Effector CD4-positive, alpha-beta T cell (primary cell): ENCODE results near the gene ZNF587B.
"Not testable (repeated sequence)": the region's sequence is repeated elsewhere in the genome, so short reads cannot be mapped to it uniquely, and the experiment has no call there.

ENCODE experiments used
- DNase-seq: peaks from one replicate; pipeline ENCODE4 v3.0.0-alpha.2; 2020

ZNF587B gene

GRCh38 chr19:57819475-57820148, 10.5 kb upstream of the ZNF587B start:
- peak; percentile 76 for DNase-seq

GRCh38 chr19:57820599-57820998, 9.5 kb upstream of the ZNF587B start:
- DNase-seq: no peak

DNA sequence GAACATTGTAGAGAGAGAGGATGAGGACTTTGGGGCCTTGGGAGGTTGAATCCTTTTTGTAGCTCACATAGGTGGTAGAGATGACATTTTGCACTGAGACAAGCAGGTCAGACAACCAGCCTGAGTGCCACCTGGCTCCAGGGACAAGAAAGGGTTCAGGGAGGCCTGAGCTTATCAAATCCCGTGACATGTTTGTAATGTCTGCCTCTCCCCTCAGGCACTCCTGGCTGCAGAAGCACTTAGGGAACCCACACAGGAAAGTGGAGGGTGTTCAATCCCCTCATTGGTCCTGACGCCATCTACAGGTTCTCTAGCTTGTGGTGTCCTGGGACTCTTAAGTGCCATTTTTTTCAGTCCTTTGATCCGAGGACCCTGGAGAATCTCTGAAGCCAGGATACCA, 9.0 kb upstream of the ZNF587B start:
- DNase-seq: not testable (repeated sequence)

DNA sequence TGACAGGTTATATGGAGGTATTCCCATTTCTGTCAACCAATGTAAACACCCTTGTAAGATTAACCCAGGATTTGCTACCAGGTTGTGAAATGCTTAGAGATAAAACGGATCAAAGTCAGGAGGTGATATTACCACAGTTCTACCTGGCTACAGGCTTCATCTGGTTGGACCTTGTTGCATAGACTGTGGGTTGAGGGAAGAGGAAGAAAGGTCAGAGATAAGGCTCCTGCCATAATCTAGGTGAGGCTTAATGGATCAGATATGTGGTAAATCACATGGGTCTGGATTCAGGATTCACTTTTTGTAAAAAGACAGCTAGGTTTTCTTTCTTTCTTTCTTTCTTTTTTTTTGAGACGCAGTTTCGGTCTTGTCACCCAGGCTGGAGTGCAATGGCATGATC, 8.6 kb upstream of the ZNF587B start:
- not testable (repeated sequence) for DNase-seq

GRCh38 chr19:57823155-57823554, 6.9 kb upstream of the ZNF587B start:
- DNase-seq: not testable (repeated sequence)

DNA sequence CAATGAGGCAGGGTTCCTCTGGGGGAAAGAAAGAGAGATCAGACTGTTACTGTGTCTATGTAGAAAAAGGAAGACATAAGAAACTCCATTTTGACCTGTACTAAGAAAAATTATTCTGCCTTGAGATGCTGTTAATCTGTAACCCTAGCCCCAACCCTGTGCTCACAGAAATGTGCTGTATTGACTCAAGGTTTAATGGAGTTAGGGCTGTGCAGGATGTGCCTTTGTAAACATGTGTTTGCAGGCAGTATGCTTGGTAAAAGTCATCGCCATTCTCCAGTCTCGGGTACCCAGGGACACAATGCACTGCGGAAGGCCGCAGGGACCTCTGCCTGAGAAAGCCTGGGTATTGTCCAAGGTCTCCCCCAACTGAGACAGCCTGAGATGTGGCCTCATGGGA, 6.5 kb upstream of the ZNF587B start:
- not testable (repeated sequence) for DNase-seq

DNA sequence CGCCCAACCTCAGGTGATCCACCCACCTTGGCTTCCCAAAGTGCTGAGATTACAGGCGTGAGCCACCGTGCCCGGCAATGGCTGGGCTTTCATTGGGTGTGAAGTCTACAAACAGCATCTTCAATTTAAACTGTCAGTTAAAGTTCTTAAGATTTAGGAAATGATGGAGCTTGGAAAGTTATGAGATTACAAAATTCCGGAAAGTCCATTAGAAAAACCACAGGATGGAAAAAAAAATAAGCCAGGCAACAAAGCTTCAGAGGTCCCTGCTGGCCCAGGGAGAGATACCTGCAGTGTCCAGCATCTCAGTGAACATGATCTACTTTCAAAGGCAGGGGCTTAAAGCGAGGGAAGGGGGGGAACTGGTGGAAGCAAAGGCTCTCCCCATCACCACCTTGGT, 4.6 kb upstream of the ZNF587B start:
- DNase-seq: no peak

GRCh38 chr19:57829316-57829715, 783 bp upstream of the ZNF587B start:
- DNase-seq: no peak

GRCh38 chr19:57836991-57837390, 6.9 kb downstream of the ZNF587B start:
- DNase-seq: not testable (repeated sequence)

DNA sequence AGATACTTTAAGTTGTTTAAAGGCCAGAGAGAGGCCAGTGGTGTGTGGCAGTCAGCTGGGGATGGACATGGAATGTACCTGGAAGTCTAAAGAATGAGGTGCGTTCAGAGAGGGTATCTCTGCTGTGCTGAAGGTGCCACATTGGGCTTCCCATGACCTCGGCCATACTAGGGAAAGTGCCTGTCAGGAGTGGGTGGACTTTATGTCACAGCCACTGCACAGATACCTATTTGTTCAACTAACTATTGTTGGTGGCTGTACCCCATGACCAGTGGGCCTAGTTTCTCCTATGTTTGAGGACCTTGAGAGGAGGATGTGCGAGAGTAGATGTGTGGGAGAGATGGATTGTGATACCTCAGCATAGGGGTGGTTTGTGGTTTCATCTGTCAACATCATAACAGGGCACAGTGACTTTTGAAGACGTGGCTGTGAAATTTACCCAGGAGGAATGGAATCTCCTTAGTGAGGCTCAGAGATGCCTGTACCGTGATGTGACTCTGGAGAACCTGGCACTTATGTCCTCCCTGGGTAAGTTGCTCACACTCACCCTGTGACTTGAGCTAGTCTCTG, 8.6 kb downstream of the ZNF587B start:
- not testable (repeated sequence) for DNase-seq

DNA sequence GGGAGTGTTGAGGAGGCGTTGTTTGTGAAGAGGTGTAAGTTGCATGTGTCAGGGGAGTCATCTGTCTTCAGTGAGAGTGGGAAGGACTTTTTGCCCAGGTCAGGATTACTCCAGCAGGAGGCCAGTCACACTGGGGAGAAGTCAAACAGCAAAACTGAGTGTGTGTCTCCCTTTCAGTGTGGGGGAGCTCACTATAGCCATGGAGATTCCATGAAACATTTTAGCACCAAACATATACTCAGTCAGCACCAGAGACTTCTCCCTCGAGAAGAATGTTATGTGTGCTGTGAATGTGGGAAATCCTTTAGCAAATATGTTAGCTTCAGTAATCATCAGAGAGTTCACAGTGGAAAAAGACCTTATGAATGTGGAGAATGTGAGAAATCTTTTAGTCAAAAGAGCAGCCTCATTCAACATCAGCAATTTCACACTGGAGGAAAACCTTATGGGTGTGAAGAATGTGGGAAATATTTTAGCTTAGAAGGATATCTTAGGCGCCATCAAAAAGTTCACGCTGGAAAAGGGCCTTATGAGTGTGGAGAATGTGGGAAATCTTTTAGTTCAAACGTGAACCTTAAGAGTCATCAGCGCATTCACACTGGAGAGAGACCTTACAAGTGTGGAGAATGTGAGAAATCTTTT, 11.1 kb downstream of the ZNF587B start:
- DNase-seq: no peak

DNA sequence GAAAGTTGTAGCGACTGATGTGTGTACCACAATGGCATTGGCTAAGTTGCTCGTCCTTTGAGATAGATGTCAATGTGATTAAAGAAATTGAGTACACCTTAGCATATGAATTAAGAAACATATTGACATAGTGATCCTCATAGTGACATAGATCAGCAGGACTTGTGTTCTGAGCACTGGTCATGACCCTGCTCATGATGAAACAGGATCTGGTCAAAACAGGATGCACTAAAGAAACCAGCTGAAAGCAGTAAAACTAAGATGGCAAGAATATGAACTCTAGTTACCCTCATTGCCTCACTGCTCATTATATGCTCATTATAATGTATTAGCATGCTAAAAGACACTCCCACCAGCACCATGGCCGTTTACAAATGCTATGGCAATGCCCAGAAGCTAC, 17.1 kb downstream of the ZNF587B start:
- not testable (repeated sequence) for DNase-seq

- DNase-seq: not testable (repeated sequence)
Observed at GRCh38 chr19:57849162-57849665, 19.1 kb downstream of the ZNF587B start.

GRCh38 chr19:57849666-57850473, 19.8 kb downstream of the ZNF587B start, which contains the start of gene ZNF587:
Gene ZNF587, plus strand, starts transcription at chr19:57849859. Its CDS starts 180 bp downstream, at chr19:57850039.
- DNase-seq: peak; percentile 80

GRCh38 chr19:57850553-57851017, 20.5 kb downstream of the ZNF587B start:
- DNase-seq: no peak

- not testable (repeated sequence) for DNase-seq
Observed at GRCh38 chr19:57851812-57852603, 21.9 kb downstream of the ZNF587B start.

DNA sequence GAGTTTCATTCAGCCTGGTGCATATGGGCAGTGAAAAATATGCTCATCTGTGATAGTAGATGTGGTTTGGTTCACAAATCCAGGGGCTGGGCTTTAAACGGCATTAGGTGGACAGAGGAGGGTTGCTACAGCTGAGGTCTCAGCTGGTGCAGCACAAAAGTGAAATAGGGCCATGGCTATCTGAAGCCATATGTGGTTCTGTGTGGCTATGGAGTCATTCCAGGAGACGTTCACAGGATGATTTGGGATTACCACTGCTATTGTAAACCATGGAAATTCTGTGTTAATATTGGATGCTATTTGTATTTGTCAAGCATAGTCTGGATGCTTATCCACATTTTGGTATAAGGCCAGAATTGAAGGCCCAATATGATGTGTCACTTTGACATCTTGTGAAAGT, 24.0 kb downstream of the ZNF587B start:
- DNase-seq: not testable (repeated sequence)

- DNase-seq: not testable (repeated sequence)
Observed at GRCh38 chr19:57862351-57862750, 32.3 kb downstream of the ZNF587B start.

DNA sequence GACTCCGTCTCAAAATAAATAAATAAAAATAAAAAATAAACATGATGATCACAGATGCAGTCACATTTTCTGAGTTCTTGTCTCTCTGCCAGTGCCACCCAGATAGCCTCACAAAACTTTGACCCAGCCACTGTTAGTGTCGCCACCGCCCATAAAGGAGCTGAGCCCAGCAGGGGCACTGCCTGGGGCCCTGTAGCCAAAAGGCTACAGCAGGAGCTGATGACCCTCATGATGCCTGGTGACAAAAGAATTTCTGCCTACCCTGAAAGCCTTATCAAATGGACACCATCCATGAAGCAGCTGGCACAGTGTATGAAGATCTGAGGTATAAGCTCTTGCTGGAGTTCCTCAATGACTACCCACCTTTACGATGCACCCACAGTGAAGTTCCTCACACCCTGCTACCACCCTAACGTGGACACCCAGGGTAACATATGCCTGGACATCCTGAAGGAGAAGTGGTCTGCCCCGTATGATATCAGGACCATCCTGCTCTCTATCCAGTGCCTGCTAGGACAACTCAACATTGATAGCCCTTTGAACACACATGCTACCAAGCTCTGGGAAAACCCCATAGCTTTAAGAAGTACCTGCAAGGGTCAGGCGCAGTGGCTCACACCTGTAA, 37.9 kb downstream of the ZNF587B start:
- no peak for DNase-seq

DNA sequence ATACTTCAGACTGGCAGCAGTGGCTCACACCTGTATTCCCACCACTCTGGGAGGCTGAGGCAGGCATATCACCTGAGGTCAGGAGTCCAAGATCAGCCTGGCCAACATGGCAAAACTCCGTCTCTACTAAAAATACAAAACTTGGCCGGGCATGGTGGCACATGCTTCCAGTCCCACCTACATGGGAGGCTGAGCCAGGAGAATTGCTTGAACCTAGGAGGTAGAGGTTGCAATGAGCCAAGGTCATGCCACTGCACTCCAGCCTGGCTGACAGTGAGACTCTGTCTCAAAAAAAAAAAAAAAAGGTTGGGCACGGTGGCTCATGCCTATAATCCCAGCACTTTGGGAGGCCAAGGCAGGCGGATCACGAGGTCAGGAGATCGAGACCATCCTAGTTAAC, 39.6 kb downstream of the ZNF587B start:
- DNase-seq: not testable (repeated sequence)

DNA sequence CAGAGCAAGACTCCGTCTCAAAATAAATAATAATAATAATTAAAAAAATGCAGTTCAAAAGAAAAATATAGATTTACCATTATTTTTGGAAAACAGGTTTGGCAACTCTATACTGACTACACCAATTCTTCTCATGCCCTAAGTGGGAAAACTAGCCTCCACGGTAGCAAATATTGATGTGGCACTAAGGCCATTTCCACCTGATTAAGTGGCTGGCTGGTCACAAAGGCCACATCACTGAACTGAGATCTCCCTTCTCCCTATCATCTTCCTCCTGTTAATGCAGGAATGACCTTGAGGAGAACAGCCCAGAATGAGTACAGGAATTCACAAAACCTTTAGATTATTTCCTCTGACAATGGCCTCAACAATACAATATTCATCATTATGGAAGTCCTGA, 40.1 kb downstream of the ZNF587B start:
- no peak for DNase-seq
